Effector memory CD8-positive, alpha-beta T cell (primary cell): ENCODE data around the gene KIF7.
A peak's percentile ranks its signal among the peaks of the same experiment; 100 is the strongest.
"Not testable (repeated sequence)": the region's sequence is repeated elsewhere in the genome, so short reads cannot be mapped to it uniquely, and the experiment has no call there.

ENCODE experiments used
- ATAC-seq: fragments of 150-1000 bp; cut with Tn5 transposase; replicated peaks from 2 replicates; pipeline ENCODE4 v1.10.0; 2021; ENCODE audit warnings: mild to moderate bottlenecking, moderate library complexity
- DNase-seq, 3 experiments: peaks; one replicate each; pipeline ENCODE4 v3.0.0; 2021
- H3K27ac Mint-ChIP-seq, 2 donors: one replicate each; pipeline ENCODE4 v1.8.0; 2022; ENCODE audit warnings: mild to moderate bottlenecking in 2 of 2, mixed read lengths in 2 of 2, moderate library complexity in 2 of 2
- H3K27me3 Mint-ChIP-seq, 2 donors: one replicate each; pipeline ENCODE4 v1.8.0; 2022; ENCODE audit warnings: mixed read lengths in 2 of 2
- H3K36me3 Mint-ChIP-seq: one replicate; pipeline ENCODE4 v1.8.0; 2022; ENCODE audit warnings: mild to moderate bottlenecking, moderate library complexity, mixed read lengths; ENCODE audit not compliant: insufficient read depth
- H3K4me1 Mint-ChIP-seq, 2 donors: one replicate each; pipeline ENCODE4 v1.8.0; 2022; ENCODE audit warnings: low read depth in 2 of 2, mixed read lengths in 2 of 2
- H3K4me3 Mint-ChIP-seq, 2 donors: one replicate each; pipeline ENCODE4 v1.8.0; 2022; ENCODE audit warnings: mild to moderate bottlenecking in 2 of 2, mixed read lengths in 2 of 2, moderate library complexity in 2 of 2
- H3K9me3 Mint-ChIP-seq, 2 donors: one replicate each; pipeline ENCODE4 v1.8.0; 2022; ENCODE audit warnings: mixed read lengths in 2 of 2
- total RNA-seq, 9 experiments: gene quantifications; one replicate each; lab custom pipeline; 2026; lab: John Stamatoyannopoulos, UW

KIF7 gene, protein sequence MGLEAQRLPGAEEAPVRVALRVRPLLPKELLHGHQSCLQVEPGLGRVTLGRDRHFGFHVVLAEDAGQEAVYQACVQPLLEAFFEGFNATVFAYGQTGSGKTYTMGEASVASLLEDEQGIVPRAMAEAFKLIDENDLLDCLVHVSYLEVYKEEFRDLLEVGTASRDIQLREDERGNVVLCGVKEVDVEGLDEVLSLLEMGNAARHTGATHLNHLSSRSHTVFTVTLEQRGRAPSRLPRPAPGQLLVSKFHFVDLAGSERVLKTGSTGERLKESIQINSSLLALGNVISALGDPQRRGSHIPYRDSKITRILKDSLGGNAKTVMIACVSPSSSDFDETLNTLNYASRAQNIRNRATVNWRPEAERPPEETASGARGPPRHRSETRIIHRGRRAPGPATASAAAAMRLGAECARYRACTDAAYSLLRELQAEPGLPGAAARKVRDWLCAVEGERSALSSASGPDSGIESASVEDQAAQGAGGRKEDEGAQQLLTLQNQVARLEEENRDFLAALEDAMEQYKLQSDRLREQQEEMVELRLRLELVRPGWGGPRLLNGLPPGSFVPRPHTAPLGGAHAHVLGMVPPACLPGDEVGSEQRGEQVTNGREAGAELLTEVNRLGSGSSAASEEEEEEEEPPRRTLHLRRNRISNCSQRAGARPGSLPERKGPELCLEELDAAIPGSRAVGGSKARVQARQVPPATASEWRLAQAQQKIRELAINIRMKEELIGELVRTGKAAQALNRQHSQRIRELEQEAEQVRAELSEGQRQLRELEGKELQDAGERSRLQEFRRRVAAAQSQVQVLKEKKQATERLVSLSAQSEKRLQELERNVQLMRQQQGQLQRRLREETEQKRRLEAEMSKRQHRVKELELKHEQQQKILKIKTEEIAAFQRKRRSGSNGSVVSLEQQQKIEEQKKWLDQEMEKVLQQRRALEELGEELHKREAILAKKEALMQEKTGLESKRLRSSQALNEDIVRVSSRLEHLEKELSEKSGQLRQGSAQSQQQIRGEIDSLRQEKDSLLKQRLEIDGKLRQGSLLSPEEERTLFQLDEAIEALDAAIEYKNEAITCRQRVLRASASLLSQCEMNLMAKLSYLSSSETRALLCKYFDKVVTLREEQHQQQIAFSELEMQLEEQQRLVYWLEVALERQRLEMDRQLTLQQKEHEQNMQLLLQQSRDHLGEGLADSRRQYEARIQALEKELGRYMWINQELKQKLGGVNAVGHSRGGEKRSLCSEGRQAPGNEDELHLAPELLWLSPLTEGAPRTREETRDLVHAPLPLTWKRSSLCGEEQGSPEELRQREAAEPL (N-terminal part only)
- total RNA-seq: 0.25 to 4.0 (median 1.6) reads per million in 9 experiments

DNA sequence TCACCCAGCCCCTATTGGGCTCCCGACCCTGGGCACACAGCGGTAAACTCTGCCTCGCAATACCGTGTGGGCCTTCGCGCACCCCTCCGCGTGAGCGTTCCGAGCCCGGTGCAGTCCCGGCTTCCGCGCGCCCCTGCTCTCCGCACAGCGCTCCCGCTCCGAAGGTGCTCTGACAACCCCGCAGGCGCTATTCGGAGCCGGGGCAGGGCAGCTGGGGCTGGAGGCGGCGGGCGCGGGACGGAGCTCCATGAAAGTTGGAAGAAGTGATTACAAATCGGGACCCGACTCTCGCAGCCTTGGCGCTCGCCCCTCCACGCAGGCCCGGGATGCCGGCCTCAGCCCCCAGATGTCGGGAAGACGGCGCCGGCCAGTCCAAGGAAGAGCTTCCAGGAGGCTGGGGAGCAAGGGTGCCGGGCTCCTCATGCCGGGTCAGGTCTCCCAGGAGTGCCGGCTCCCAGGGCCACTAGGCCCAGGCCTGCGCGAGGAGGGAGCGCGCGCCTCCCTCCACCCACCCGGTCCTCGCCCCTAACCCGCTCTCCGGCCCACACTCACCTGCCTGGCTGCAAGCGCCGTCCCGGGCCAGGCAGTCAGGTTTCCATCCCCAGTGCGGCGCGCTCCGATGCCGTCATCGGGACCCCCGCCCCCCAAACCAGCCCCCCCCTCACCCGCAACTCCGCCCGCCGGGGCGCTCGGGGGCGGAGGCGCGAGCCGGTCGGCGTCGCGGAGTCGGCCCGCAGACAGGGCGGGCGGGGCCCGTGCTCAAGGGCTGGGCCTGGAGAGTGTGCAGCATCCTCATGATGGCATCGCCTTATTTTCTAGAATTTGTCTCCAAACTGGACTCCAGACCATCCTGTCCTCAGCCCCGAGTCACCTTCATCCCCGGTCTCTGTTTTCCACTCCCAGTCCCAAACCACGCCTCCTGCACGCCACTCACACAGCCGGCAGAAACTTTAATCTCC lies at the start of gene KIF7:
Gene KIF7 (minus strand): TSS at position 621 of the 959 bp plus-strand sequence. CDS start 2,537 bp downstream, outside the sequence.
- ATAC-seq (peak; percentile 35), DNase-seq (no peak)
- Mint-ChIP-seq H3K4me3 (peak within 1 kb of the TSS; percentile 69 to 77), H3K36me3 (no peaks in the 10 kb centered on the region), H3K4me1 (peaks cover 6 to 10% of the 10 kb centered on the region in 2 donors), H3K9me3 (no peaks in the 10 kb centered on the region), H3K27ac (no peak within 1 kb of the TSS), H3K27me3 (peaks cover 52 to 74% of the 10 kb centered on the region in 2 donors)

DNA sequence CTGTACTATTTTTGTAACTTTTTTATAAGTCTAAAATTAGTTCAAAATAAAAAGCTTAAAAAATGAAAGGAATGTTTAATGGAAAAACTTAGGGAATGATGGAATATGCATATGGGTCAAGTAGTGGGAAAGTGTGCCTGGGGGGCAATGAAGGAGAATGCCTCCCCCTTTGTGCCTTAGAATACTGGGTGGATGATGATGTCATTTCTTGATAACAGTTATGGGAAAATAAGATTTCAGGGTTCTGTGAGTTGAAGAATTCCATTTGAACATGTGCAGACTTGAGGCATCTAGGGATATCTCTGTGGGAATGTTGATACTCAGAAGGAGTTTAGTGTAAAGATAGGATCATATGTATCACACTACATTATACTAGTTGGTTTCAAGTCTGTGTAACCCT lies 49.1 kb upstream of the KIF7 start:
- H3K4me3 Mint-ChIP-seq: no peak overlapping the region
- DNase-seq (no peak), ATAC-seq (no peak)
- H3K9me3 Mint-ChIP-seq: no peaks in the 10 kb centered on the region
- H3K4me1 Mint-ChIP-seq: no peaks in the 10 kb centered on the region
- no peak overlapping the region for H3K27ac Mint-ChIP-seq
- H3K36me3 Mint-ChIP-seq: peaks cover 2% of the 10 kb centered on the region
- H3K27me3 Mint-ChIP-seq: peaks cover 58 to 71% of the 10 kb centered on the region in 2 donors

DNA sequence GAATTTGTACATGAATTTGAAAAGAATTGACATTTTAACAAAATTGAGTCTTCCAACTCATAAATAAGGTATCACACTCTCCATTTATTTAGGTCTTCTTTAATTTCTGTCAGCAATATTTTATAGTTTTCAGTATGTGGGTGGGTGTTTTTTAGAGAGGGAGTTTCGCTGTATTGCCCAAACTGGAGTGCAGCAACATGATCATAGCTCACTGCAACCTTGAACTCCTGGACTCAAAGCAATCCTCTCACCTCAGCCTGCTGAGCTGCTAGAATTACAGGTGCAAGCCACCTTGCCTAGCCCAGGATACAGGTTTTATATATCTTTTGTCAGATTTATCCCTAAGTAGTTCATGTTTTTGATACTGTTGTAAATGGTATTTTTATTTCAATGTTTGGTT lies 39.9 kb upstream of the KIF7 start:
- H3K36me3 Mint-ChIP-seq: peaks cover 8% of the 10 kb centered on the region
- peaks cover 6% of the 10 kb centered on the region in 2 donors for H3K4me1 Mint-ChIP-seq
- ATAC-seq (no peak), DNase-seq (no peak)
- H3K9me3 Mint-ChIP-seq: no peaks in the 10 kb centered on the region
- peaks cover 0 to 6% of the 10 kb centered on the region in 2 donors for H3K27me3 Mint-ChIP-seq
- H3K4me3 Mint-ChIP-seq: no peak overlapping the region
- no peak overlapping the region for H3K27ac Mint-ChIP-seq

DNA sequence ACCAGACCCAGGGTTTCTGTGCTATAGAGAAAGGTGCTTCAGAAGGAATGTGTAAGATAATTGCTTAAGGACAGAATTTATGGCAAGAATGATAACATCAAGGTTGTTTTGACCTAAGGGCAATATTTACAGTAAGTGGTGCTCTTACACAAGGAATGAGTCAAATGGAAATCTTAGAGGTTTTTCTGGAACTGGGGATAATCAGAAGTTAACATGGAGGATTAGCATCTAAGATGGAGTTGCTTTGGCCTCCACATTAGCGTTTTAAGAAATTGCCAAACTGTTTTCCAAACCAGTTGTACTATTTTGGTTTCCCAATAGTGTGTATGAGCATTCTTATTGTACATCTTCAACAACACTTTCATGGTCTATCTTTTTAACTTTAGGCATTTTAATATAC lies 38.4 kb upstream of the KIF7 start:
- ATAC-seq (no peak), DNase-seq (no peak)
- Mint-ChIP-seq H3K4me3 (no peak overlapping the region), H3K27me3 (no peaks in the 10 kb centered on the region), H3K27ac (no peak overlapping the region), H3K9me3 (no peaks in the 10 kb centered on the region), H3K36me3 (peaks cover 9% of the 10 kb centered on the region), H3K4me1 (peaks cover 9 to 15% of the 10 kb centered on the region in 2 donors)

DNA sequence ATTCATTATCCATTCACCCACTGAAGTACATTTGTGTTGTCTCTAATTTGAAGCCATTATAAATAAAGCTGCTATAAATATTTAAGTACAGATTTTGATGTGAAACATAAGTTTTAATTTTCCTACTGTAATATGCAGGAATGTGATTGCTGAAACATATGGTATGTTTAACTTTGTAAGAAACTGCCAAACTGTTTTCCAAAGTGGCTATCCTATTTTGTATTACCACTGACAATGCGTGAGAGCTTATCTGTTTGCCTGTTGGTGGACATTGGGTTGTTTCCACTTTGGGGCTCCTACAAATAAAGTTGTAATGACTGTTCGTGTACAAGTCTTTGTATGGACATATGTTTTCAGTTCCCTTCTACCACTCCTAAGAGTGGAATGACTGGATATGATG lies 37.8 kb upstream of the KIF7 start:
- H3K4me3 Mint-ChIP-seq: no peak overlapping the region

DNA sequence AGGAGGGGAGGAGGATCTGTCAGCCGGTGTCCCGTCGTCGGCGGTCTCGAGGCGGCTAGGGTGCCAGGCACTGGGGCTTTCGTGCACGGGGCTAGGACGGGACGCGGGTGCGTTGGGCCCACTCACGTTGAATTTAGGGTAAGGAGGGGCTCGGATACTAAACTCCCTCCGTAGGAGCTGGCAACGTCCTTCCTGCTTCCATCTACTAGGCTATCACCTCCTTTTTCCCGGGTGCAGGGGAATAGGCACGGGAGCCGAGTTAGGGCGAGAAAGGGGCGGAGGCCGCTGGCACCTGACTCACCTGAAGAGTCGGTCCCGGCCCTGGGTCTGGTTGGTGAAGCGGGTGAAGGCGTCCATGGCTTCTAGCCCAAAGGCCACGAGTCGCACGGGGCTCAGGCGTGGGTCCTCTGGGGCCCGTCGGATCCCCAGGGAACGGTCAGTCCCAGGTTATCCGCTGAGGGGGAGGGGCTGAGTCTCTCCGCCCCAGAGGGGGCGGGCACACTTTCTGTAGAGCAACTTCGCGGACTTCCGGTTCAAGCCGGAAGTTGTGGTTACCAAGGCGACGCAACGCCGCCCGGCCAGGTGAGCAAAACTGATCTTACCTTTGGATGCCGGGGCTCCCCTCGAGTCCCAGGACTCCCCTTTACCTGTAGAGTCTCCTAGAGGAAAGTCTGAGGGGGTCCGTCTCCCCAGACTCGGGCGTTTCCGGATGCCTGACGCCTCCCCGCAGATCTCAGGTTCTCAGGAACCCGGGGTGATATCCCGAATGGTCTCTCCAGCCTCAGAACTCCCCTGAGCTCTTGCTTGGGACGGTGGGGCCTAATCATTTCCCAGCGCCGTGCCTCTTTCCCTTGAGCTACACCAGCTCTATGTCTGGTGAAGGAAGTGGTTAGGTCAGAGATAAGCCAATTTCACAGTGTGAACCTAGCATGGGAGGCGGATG lies 35.3 kb upstream of the KIF7 start, which contains the start of the genes PEX11A and WDR93:
Gene PEX11A (minus strand): TSS at position 479 of the 943 bp plus-strand sequence. CDS start 122 bp downstream, at position 357.
Gene WDR93 (plus strand): TSS at position 536 of the 943 bp plus-strand sequence. CDS start 10,936 bp downstream, outside the sequence.
- peaks cover 9% of the 10 kb centered on the region for H3K36me3 Mint-ChIP-seq
- H3K4me1 Mint-ChIP-seq: peaks cover 11 to 19% of the 10 kb centered on the region in 2 donors
- DNase-seq (peak; percentile 57 to 66 (median 63)), ATAC-seq (peak; percentile 83)
- H3K9me3 Mint-ChIP-seq: no peaks in the 10 kb centered on the region
- peak within 1 kb of the TSS; percentile 86 to 94 for H3K4me3 Mint-ChIP-seq
- H3K27ac Mint-ChIP-seq: peak within 1 kb of the TSS; percentile 89 to 92
- no peaks in the 10 kb centered on the region for H3K27me3 Mint-ChIP-seq

More for the DNA sequence above, 37.8 kb upstream of the KIF7 start:
- peaks cover 9 to 15% of the 10 kb centered on the region in 2 donors for H3K4me1 Mint-ChIP-seq
- DNase-seq: no peak
- no peak overlapping the region for H3K27ac Mint-ChIP-seq
- H3K36me3 Mint-ChIP-seq: peaks cover 9% of the 10 kb centered on the region
- H3K27me3 Mint-ChIP-seq: no peaks in the 10 kb centered on the region
- no peak for ATAC-seq
- no peaks in the 10 kb centered on the region for H3K9me3 Mint-ChIP-seq

DNA sequence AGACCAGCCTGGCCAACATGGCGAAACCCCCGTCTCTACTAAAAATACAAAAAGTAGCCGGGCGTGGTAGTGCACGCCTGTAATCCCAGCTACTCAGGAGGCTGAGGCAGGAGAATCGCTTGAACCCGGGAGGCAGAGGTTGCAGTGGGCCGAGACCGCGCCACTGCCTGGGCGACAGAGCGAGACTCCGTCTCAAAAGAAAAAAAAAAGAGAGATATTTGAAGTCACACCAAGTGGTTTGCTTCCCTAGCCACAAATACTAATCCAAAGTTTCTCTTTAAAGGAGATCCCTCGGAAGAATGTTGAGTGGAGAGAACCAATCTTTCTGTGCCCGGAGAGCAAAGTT lies 34.6 kb upstream of the KIF7 start:
- H3K27ac Mint-ChIP-seq: peak overlapping the region; percentile 89 to 92
- not testable (repeated sequence) for H3K9me3 Mint-ChIP-seq, DNase-seq, H3K36me3 Mint-ChIP-seq, ATAC-seq, H3K27me3 Mint-ChIP-seq
- H3K4me3 Mint-ChIP-seq: peak overlapping the region; percentile 86 to 94
- peaks cover 11 to 19% of the 10 kb centered on the region in 2 donors for H3K4me1 Mint-ChIP-seq

DNA sequence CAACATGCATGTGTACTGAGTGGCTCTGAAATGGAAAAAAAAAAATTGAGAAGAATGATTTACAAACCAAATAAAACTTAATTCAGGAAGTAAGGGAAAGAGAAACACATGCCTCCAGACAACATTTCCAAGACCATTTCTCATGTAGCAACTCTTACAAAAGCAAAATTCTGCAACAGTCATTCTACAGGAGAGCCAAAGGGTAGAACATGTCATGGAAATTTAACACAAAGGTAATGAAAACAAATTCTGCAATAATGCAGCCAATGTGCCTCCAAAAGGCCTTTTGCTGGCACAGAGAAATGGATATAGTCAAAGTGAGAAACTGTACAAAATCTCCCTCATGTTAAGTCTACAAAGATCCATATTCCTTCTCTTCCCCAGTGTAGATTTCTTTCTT lies 31.3 kb upstream of the KIF7 start:
- no peaks in the 10 kb centered on the region for H3K9me3 Mint-ChIP-seq
- H3K27ac Mint-ChIP-seq: no peak overlapping the region
- no peaks in the 10 kb centered on the region for H3K27me3 Mint-ChIP-seq
- DNase-seq: no peak
- H3K4me1 Mint-ChIP-seq: peaks cover 11 to 19% of the 10 kb centered on the region in 2 donors
- no peak overlapping the region for H3K4me3 Mint-ChIP-seq
- ATAC-seq: no peak
- H3K36me3 Mint-ChIP-seq: peaks cover 9% of the 10 kb centered on the region

DNA sequence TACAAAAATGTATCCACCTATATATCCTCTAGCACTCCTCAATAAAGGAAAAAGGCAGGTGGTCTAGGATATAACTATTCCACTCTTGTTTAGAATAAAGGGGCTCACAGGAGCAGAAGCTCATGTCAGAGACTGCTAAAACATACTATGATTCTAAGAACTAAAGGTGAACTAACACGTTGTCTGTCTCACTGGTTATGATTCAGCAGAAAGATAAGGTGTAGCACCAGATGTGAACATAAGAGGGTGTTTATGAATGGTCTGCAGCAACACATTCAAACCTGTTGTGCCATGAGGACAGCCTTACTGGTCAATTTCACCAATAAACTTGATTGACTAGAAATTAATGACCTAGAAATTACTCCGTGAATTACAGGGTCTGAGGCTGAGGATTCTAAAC lies 30.7 kb upstream of the KIF7 start:
- no peaks in the 10 kb centered on the region for H3K9me3 Mint-ChIP-seq
- DNase-seq (no peak), ATAC-seq (no peak)
- H3K27me3 Mint-ChIP-seq: no peaks in the 10 kb centered on the region
- no peak overlapping the region for H3K4me3 Mint-ChIP-seq
- H3K4me1 Mint-ChIP-seq: peaks cover 9 to 16% of the 10 kb centered on the region in 2 donors
- no peak overlapping the region for H3K27ac Mint-ChIP-seq
- H3K36me3 Mint-ChIP-seq: peaks cover 8% of the 10 kb centered on the region

DNA sequence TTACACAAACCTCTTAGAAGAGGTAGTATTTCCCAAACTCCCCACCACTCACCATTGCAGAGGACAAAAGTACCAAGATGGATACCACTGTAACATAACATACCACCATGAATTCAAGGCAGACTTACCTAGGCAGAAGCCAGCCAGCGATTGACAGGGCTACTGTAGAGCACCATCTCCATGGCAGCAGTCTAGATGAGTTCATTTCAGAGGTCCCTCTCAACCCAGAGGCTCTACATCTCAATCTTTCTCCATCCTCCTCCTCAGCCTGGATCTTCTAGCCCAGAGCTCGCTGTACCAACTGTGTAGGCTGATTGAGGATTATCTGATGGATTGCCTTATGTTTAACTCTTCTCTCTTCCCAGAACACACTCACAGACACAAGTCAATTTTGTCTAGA lies 25.9 kb upstream of the KIF7 start:
- Mint-ChIP-seq H3K27me3 (no peaks in the 10 kb centered on the region), H3K4me1 (no peaks in the 10 kb centered on the region), H3K27ac (no peak overlapping the region), H3K4me3 (no peak overlapping the region), H3K9me3 (no peaks in the 10 kb centered on the region), H3K36me3 (no peaks in the 10 kb centered on the region)
- no peak for ATAC-seq
- no peak for DNase-seq

DNA sequence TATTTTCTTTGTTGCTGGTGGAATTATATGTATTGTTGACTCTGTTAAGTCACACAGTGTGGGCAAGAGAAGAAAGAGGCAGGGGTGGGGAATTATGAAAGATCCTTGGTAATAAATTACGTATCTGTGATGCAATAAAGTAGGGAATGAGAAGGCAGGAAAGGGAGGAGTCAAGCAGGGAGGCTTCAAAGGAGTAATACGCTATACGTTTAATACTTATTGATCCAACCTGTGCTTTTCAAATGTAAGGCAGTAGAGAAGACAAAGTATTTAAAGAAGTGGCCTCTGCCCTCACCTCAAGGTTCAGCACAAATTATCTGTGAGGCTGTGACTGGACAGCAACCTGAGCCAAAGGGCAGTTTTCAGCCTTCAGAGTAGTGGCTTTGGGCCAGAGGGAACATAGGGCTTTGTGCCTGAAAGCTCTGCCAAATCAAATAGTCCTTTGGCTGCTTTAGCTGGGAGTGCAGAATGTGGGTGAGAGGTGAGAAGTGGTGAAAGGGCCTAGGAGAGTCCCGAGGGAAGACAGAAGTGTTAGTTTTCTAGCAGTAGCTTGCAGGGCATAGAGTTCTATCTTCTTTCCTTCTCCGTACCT lies 25.1 kb upstream of the KIF7 start:
- ATAC-seq: no peak
- H3K27me3 Mint-ChIP-seq: no peaks in the 10 kb centered on the region
- no peaks in the 10 kb centered on the region for H3K9me3 Mint-ChIP-seq
- H3K27ac Mint-ChIP-seq: no peak overlapping the region
- H3K4me1 Mint-ChIP-seq: no peaks in the 10 kb centered on the region
- DNase-seq: no peak
- H3K4me3 Mint-ChIP-seq: no peak overlapping the region
- H3K36me3 Mint-ChIP-seq: no peaks in the 10 kb centered on the region
